Stimulated activated effector memory CD8-positive, alpha-beta T cell treated with anti-CD3 and anti-CD28 coated beads, Interleukin-12 subunit alpha, Interleukin-12 subunit beta, amount 100 ng/mL, for 72 hours (primary cell): Measurements from ENCODE around the gene ATF7IP.
"Not testable (repeated sequence)": the region's sequence is repeated elsewhere in the genome, so short reads cannot be mapped to it uniquely, and the experiment has no call there.

Experiments
- ATAC-seq: fragments of 150-1000 bp; cut with Tn5 transposase; 2 replicates; pipeline ENCODE4 v1.10.0; 2021
- DNase-seq, 2 donors: peaks; one replicate each; pipeline ENCODE4 v3.0.0; 2021 to 2022; ENCODE audit warnings: low spot score in 2 of 2
- H3K27ac Mint-ChIP-seq: one replicate; pipeline ENCODE4 v1.8.0; 2022; ENCODE audit warnings: mild to moderate bottlenecking, mixed read lengths
- H3K36me3 Mint-ChIP-seq: one replicate; pipeline ENCODE4 v1.8.0; 2022; ENCODE audit warnings: mild to moderate bottlenecking, mixed read lengths
- H3K4me1 Mint-ChIP-seq: one replicate; pipeline ENCODE4 v1.8.0; 2022; ENCODE audit warnings: mixed read lengths
- H3K4me3 Mint-ChIP-seq: one replicate; pipeline ENCODE4 v1.8.0; 2022; ENCODE audit warnings: mild to moderate bottlenecking, mixed read lengths
- H3K9me3 Mint-ChIP-seq: one replicate; pipeline ENCODE4 v1.8.0; 2022; ENCODE audit warnings: mixed read lengths

ATF7IP gene

GRCh38 chr12:14394317-14395073 lies 29.0 kb downstream of the ATF7IP start:
- Mint-ChIP-seq H3K9me3 (peaks cover 4% of the 10 kb centered on the region), H3K27ac (peak overlapping the region; percentile 97), H3K4me3 (peak overlapping the region; percentile 70), H3K36me3 (peaks cover 61% of the 10 kb centered on the region), H3K4me1 (peaks cover 64% of the 10 kb centered on the region)
- no peak for DNase-seq
- peak; percentile 89 for ATAC-seq

DNA sequence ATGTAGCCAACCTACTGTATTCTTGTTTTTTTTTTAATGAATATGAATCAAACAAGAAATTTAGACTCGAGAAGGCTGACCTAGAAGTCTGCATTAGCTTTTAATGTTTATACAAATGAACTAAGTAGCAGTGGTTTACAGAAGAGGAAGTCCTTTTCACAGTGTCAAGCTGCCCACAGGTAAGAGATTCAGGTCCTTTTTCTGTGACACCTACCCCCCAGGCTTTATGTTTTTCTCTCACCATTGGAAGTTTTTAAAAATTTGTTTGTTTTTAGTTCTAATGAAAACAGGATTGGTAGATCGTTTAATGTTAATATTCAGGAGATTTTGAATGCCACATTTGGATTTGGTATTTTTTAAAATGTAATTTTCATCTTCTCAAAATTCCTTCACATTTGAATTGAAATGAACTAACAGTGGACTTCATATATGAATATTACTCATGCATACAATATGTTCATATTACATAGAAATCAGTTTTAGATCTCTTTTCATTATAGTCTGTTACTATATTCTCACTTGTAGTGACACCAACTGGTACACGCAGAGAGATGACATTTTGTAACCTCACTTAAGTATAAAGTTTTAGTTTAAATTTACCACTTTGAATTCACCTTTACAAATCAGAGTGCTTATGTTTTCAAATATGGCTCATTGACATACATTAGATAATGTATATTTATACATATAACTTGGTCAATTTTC lies 29.7 kb downstream of the ATF7IP start:
- Mint-ChIP-seq H3K4me1 (peaks cover 70% of the 10 kb centered on the region), H3K36me3 (peaks cover 61% of the 10 kb centered on the region), H3K9me3 (peaks cover 4% of the 10 kb centered on the region), H3K4me3 (peak overlapping the region; percentile 70), H3K27ac (peak overlapping the region; percentile 97)
- ATAC-seq (peak; percentile 24), DNase-seq (no peak)

DNA sequence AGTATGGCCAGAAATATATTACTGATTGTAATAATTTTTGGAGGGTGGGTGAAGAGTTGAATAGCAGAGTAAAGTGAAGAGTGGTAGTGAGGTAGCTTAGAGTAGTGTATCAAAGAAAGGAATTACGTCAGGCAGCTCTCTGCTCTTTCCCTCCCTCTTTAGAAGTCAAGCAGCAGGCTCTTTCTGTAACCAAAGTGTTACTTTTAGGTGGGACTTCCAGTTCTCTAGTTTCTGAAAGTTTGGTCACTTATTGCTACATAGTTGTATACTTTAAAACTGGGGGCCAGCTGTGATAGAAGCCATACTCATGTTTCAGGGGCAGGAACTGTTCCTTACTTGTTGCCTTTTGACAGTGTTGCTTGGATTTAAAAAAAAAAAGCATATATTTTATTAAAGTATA lies 30.6 kb downstream of the ATF7IP start:
- Mint-ChIP-seq H3K36me3 (peaks cover 56% of the 10 kb centered on the region), H3K4me3 (peak overlapping the region; percentile 70), H3K9me3 (peaks cover 4% of the 10 kb centered on the region), H3K27ac (peak overlapping the region; percentile 97), H3K4me1 (peaks cover 72% of the 10 kb centered on the region)
- ATAC-seq = peak; percentile 83
- DNase-seq = no peak

GRCh38 chr12:14399871-14400270 lies 34.4 kb downstream of the ATF7IP start:
- peaks cover 66% of the 10 kb centered on the region for H3K36me3 Mint-ChIP-seq
- peak overlapping the region; percentile 70 for H3K4me3 Mint-ChIP-seq
- peaks cover 4% of the 10 kb centered on the region for H3K9me3 Mint-ChIP-seq
- no peak for DNase-seq
- H3K4me1 Mint-ChIP-seq = peaks cover 84% of the 10 kb centered on the region
- peak; percentile 63 for ATAC-seq
- peak overlapping the region; percentile 97 for H3K27ac Mint-ChIP-seq

DNA sequence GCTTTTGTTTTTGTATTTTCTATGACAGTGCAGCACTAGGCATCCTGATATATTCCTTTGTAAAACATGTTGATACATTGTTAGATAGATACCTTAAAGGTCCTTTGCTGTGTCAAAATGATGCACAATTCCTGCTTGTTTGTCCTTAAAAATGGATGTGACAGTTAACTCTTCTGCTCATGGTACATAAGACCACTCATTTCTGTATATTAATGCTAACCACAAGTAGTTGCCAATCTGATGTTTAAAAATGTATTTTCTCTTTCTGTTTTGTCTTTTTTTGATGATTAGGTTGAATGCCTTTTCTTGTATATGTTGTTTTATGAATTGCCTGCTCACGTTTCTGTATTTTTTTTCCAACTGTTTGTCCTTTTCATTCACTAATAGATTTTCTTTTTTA lies 35.1 kb downstream of the ATF7IP start:
- Mint-ChIP-seq H3K27ac (peak overlapping the region; percentile 97), H3K9me3 (peaks cover 4% of the 10 kb centered on the region), H3K4me1 (peaks cover 81% of the 10 kb centered on the region), H3K36me3 (peaks cover 68% of the 10 kb centered on the region), H3K4me3 (peak overlapping the region; percentile 70)
- no peak for ATAC-seq
- DNase-seq = no peak

- peaks cover 75% of the 10 kb centered on the region for H3K4me1 Mint-ChIP-seq
- peak overlapping the region; percentile 97 for H3K27ac Mint-ChIP-seq
- not testable (repeated sequence) for ATAC-seq, DNase-seq, H3K9me3 Mint-ChIP-seq
- peaks cover 70% of the 10 kb centered on the region for H3K36me3 Mint-ChIP-seq
- peak overlapping the region; percentile 70 for H3K4me3 Mint-ChIP-seq
Measured at GRCh38 chr12:14401267-14401666, 35.8 kb downstream of the ATF7IP start.

DNA sequence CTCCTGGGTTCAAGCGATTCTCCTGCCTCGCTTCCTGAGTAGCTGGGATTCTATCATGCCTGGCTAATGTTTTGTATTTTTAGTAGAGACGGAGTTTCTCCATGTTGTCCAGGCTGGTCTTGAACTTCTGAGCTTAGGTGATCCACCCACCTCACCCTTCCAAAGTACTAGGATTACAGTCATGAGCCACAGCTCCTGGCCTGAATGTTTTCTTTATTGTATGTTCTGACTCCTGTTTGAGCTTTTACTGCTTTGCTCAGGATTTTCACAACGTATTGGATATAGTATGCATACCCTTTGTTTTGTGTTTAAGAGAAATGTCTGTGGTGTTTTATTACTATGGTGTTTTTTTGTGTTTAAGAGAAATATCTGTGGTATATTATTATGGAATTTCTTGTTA lies 37.2 kb downstream of the ATF7IP start:
- Mint-ChIP-seq H3K36me3 (peaks cover 61% of the 10 kb centered on the region), H3K4me1 (peaks cover 60% of the 10 kb centered on the region), H3K9me3 (no peaks in the 10 kb centered on the region), H3K4me3 (peak overlapping the region; percentile 70), H3K27ac (peak overlapping the region; percentile 97)
- DNase-seq = no peak
- ATAC-seq = no peak

DNA sequence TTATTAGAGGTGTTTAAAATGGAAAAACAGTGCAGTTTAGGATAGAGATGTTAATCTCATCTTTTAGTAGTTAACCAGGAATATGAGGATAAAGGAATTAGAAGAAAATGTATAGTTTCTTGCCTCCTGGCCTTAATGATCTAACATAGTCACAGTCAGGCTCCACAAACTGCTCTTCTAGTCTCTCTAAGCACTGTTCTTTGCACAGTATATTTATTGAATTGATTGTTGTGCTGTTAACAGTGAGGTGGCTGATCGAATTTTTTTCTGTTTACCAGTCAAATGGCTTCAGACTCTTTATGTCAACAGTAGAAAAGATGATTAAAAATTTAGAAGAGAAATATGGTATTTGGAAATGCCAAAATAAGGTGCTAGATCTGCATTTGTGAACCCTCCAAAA lies 37.8 kb downstream of the ATF7IP start:
- Mint-ChIP-seq H3K4me3 (peak overlapping the region; percentile 70), H3K4me1 (peaks cover 57% of the 10 kb centered on the region), H3K36me3 (peaks cover 57% of the 10 kb centered on the region), H3K9me3 (no peaks in the 10 kb centered on the region), H3K27ac (peak overlapping the region; percentile 97)
- DNase-seq = no peak
- ATAC-seq = no peak

GRCh38 chr12:14403711-14404196 lies 38.3 kb downstream of the ATF7IP start:
- peak overlapping the region; percentile 70 for H3K4me3 Mint-ChIP-seq
- no peaks in the 10 kb centered on the region for H3K9me3 Mint-ChIP-seq
- DNase-seq = no peak
- peaks cover 60% of the 10 kb centered on the region for H3K36me3 Mint-ChIP-seq
- peak overlapping the region; percentile 97 for H3K27ac Mint-ChIP-seq
- ATAC-seq = peak; percentile 69
- H3K4me1 Mint-ChIP-seq = peaks cover 59% of the 10 kb centered on the region

GRCh38 chr12:14405407-14405806 lies 39.9 kb downstream of the ATF7IP start:
- not testable (repeated sequence) for ATAC-seq, H3K9me3 Mint-ChIP-seq, DNase-seq
- peak overlapping the region; percentile 97 for H3K27ac Mint-ChIP-seq
- H3K4me3 Mint-ChIP-seq = peak overlapping the region; percentile 70
- peaks cover 60% of the 10 kb centered on the region for H3K36me3 Mint-ChIP-seq
- peaks cover 56% of the 10 kb centered on the region for H3K4me1 Mint-ChIP-seq

GRCh38 chr12:14408208-14408607 lies 42.7 kb downstream of the ATF7IP start:
- H3K4me3 Mint-ChIP-seq = peak overlapping the region; percentile 36
- peak; percentile 48 for ATAC-seq
- H3K27ac Mint-ChIP-seq = peak overlapping the region; percentile 80
- H3K4me1 Mint-ChIP-seq = peaks cover 50% of the 10 kb centered on the region
- peaks cover 36% of the 10 kb centered on the region for H3K36me3 Mint-ChIP-seq
- no peak for DNase-seq
- H3K9me3 Mint-ChIP-seq = no peaks in the 10 kb centered on the region

- peaks cover 19% of the 10 kb centered on the region for H3K36me3 Mint-ChIP-seq
- no peak overlapping the region for H3K27ac Mint-ChIP-seq
- DNase-seq = no peak
- H3K4me1 Mint-ChIP-seq = peaks cover 47% of the 10 kb centered on the region
- no peak overlapping the region for H3K4me3 Mint-ChIP-seq
- no peak for ATAC-seq
- H3K9me3 Mint-ChIP-seq = no peaks in the 10 kb centered on the region
Measured at GRCh38 chr12:14410177-14410576, 44.7 kb downstream of the ATF7IP start.

DNA sequence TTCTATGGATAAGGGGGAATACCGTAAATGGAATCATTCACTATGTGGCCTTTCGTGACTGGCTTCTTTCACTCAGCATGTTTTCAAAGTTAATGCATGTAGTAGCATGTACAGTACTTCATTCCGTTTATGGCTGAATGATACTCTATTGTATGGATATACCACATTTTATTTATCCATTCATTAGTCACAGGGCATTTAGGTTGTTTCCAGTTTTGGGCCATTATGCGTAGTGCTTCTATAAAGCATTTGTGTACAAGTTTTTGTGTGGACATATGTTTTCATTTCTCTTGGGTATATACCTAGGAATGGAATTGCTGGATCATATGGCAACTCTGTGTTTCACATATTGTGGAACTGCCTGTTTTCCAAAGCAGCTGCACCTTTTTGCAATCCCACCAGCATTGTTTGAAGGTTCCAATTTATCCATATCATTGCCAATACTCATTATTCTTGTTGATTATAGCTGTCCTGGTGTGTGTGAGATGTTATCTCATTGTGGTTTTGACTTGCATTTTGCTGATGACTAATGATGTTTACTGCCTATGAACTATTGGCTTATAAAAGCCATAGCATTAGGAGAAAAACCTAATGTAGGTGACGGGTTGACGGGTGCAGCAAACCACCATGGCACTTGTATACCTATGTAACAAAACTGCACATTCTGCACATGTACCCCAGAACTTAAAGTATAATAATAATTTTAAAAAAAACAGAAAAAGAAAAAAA lies 45.5 kb downstream of the ATF7IP start:
- ATAC-seq (peak; percentile 96), DNase-seq (no peak)
- Mint-ChIP-seq H3K4me1 (peaks cover 51% of the 10 kb centered on the region), H3K9me3 (no peaks in the 10 kb centered on the region), H3K27ac (no peak overlapping the region), H3K4me3 (peak overlapping the region; percentile 46), H3K36me3 (peaks cover 13% of the 10 kb centered on the region)

DNA sequence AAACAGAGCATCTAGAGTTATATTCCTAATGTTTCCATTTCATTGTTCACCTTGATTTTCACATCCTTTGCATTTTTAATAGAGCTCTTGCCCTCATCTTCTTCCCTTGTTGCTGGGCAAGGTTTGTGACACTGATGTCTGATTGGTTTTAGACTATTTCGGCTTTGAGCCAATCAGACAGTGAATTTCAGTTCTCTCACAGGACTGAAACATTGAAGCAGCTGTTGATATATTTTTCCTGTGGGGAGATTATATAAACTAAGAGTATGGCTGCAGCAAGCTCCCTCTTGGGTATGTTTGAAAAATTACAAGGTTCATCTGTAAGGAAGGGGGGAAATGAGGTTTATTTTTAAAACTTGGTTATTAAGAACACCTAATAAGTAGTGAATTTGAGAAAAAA lies 51.2 kb downstream of the ATF7IP start:
- DNase-seq = no peak
- Mint-ChIP-seq H3K4me1 (peaks cover 51% of the 10 kb centered on the region), H3K4me3 (peak overlapping the region; percentile 20), H3K36me3 (peaks cover 26% of the 10 kb centered on the region), H3K9me3 (no peaks in the 10 kb centered on the region), H3K27ac (peak overlapping the region; percentile 23)
- ATAC-seq = peak; percentile 85

DNA sequence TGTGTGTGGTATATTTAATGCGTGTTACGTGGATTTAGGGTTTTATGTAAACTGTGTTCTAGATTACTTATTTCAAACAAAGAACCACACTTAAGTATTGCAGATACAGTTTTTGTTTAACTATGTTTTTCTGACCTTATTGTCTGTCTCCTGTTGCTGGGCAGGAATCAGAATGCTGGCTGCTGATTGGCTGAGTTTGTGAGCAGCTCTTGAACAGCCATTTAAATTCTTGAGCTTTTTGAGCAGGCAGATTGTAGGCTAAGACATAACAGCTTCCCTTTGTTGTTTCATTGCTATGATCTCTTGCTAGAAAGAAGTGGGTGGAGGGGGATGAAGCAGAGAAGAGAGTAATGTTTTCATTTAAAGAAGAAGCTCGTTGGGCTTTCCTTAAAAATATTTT lies 52.2 kb downstream of the ATF7IP start:
- Mint-ChIP-seq H3K4me3 (peak overlapping the region; percentile 59), H3K9me3 (no peaks in the 10 kb centered on the region), H3K4me1 (peaks cover 52% of the 10 kb centered on the region), H3K36me3 (peaks cover 36% of the 10 kb centered on the region), H3K27ac (peak overlapping the region; percentile 78)
- DNase-seq = peak in 1 of 2 donors; percentile 77
- peak; percentile 89 for ATAC-seq
